Fibroblast of lung (primary cell): Measurements from ENCODE around the gene MAB21L2. TPM values are rescaled to one million over a fixed set of nuclear protein-coding genes. Genes with fewer than 3 reads are reported as not detected.

Source experiments
- DNase-seq, 2 donors: peaks; one replicate each; pipeline versions ENCODE4 v3.0.0 to v3.0.0-alpha.2; 2010; ENCODE audit warnings: low read depth in 2 of 2
- H2AFZ ChIP-seq: 2 replicates; pipeline ENCODE4 v1.5.1; 2012; ENCODE audit warnings: low read length, control low read depth, inconsistent platforms
- H3K27ac ChIP-seq: 2 replicates; pipeline ENCODE4 v1.5.1; 2011; ENCODE audit warnings: low read length, control low read depth; ENCODE audit not compliant: insufficient read depth
- H3K27me3 ChIP-seq: 2 replicates; pipeline ENCODE4 v1.5.1; 2011; ENCODE audit warnings: mild to moderate bottlenecking, low read length; ENCODE audit not compliant: control insufficient read depth, insufficient read depth
- H3K36me3 ChIP-seq: 2 replicates; pipeline ENCODE4 v1.5.1; 2011; ENCODE audit warnings: low read length; ENCODE audit not compliant: control insufficient read depth, insufficient read depth
- H3K4me1 ChIP-seq: 2 replicates; pipeline ENCODE4 v1.5.1; 2011; ENCODE audit warnings: low read length; ENCODE audit not compliant: control insufficient read depth, insufficient read depth; ENCODE audit errors: extremely low read depth
- H3K4me2 ChIP-seq: 2 replicates; pipeline ENCODE4 v1.5.1; 2011; ENCODE audit warnings: low read length, control low read depth; ENCODE audit not compliant: insufficient read depth; ENCODE audit errors: extremely low read depth
- H3K4me3 ChIP-seq, 4 experiments: fragments of 200-600 bp in 1 of 4; sonication (generic) in 1 of 4; replicated peaks in 1 of 4; 2 replicates each; pipeline ENCODE4 v1.5.1; 2011 to 2016; ENCODE audit warnings: low read length in 4 of 4, low read depth in 3 of 4, mild to moderate bottlenecking in 3 of 4, control low read depth in 2 of 4, inconsistent platforms in 1 of 4, mixed read lengths in 1 of 4; ENCODE audit not compliant: insufficient read depth in 1 of 4; ENCODE audit errors: control extremely low read depth in 1 of 4
- H3K79me2 ChIP-seq: 2 replicates; pipeline ENCODE4 v1.5.1; 2012; ENCODE audit warnings: mild to moderate bottlenecking, low read length, inconsistent platforms; ENCODE audit not compliant: control insufficient read depth, insufficient read depth
- H3K9ac ChIP-seq: 2 replicates; pipeline ENCODE4 v1.5.1; 2011; ENCODE audit warnings: mild to moderate bottlenecking, low read length, control low read depth; ENCODE audit not compliant: insufficient read depth
- H3K9me3 ChIP-seq: 2 replicates; pipeline ENCODE4 v1.5.1; 2012; ENCODE audit warnings: low read depth, low read length; ENCODE audit not compliant: control insufficient read depth, insufficient read depth
- H4K20me1 ChIP-seq: 2 replicates; pipeline ENCODE4 v1.5.1; 2011; ENCODE audit warnings: low read length; ENCODE audit not compliant: control insufficient read depth, insufficient read depth; ENCODE audit errors: extremely low read depth
- CTCF ChIP-seq, 2 donors: IDR thresholded peaks in 1 of 2; conservative IDR thresholded peaks in 1 of 2; 1 replicate in 1 of 2; 2 replicates in 1 of 2; pipeline ENCODE4 v1.5.1; 2011 to 2012; ENCODE audit warnings: low read length in 2 of 2, control low read depth in 1 of 2, inconsistent platforms in 1 of 2, low read depth in 1 of 2, mild to moderate bottlenecking in 1 of 2
- EZH2 ChIP-seq: IDR thresholded peaks from 2 replicates; pipeline ENCODE4 v1.5.1; 2012; ENCODE audit warnings: low read length, control low read depth, mild to moderate bottlenecking; ENCODE audit errors: missing control alignments
- polyA plus RNA-seq, 2 donors: library from polyadenylated mRNA; depleted of rRNA in 1 of 2; stranded (reverse) in 1 of 2; unstranded in 1 of 2; fragments of >200 nt; gene quantifications; 2 replicates each; pipeline ENCODE4 v1.2.1, GENCODE V29; 2011 to 2012; ENCODE audit warnings: missing spikeins in 1 of 2
- total RNA-seq: library from RNA; depleted of rRNA; stranded (reverse); fragments of >200 nt; gene quantifications from 2 replicates; pipeline ENCODE4 v1.2.1, GENCODE V29; 2014

Gene MAB21L2
- total and polyA plus RNA-seq, 2 donors (not counting 1 experiment from before 2014, with no cell fraction given) = 0.06 TPM; not detected in 1

DNA sequence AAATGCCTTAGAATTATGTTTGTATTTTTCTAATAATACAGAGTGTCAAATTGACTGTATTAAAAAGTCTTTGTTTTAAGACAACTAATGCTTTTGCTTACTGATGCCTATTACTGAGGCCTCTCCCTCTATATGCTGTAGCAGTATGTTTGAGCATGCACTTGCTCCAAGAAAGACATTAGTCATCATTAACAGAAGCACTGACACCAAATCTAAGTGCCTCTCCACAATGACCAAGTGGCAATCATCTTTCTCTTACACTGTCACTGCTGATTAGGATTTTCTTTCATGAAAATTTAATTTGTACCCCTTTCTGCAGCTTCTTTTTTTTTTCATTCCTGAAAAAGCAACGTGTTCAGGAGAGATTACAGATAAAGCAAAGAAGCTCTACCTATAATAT lies 11.1 kb upstream of the MAB21L2 start:
- Histone ChIP-seq H3K4me2 (no peak overlapping the region), H4K20me1 (no peaks in the 10 kb centered on the region), H3K27me3 (no peaks in the 10 kb centered on the region), H2AFZ (no peak overlapping the region), H3K4me3 (no peak overlapping the region), H3K9ac (no peak overlapping the region), H3K27ac (no peak overlapping the region), H3K9me3 (no peaks in the 10 kb centered on the region), H3K4me1 (no peaks in the 10 kb centered on the region), H3K36me3 (no peaks in the 10 kb centered on the region), H3K79me2 (no peaks in the 10 kb centered on the region)
- DNase-seq = no peak
- TF ChIP-seq CTCF (conservative IDR thresholded peaks at IDR 0.05 in 1 of 2, IDR thresholded peaks at IDR 0.05 in 1 of 2; ENCODE audit: low read depth in 1 of 2, low read length in 2 of 2) = no peak
- no peak for TF ChIP-seq EZH2

- no peaks in the 10 kb centered on the region for H3K27me3 ChIP-seq
- no peaks in the 10 kb centered on the region for H3K79me2 ChIP-seq
- H3K9me3 ChIP-seq = no peaks in the 10 kb centered on the region
- no peak for DNase-seq
- H3K9ac ChIP-seq = no peak overlapping the region
- H3K36me3 ChIP-seq = no peaks in the 10 kb centered on the region
- no peak overlapping the region for H3K4me3 ChIP-seq
- H3K4me2 ChIP-seq = no peak overlapping the region
- TF ChIP-seq EZH2 (no peak), CTCF (conservative IDR thresholded peaks at IDR 0.05 in 1 of 2, IDR thresholded peaks at IDR 0.05 in 1 of 2; ENCODE audit: low read depth in 1 of 2, low read length in 2 of 2) (no peak)
- no peak overlapping the region for H3K27ac ChIP-seq
- no peaks in the 10 kb centered on the region for H4K20me1 ChIP-seq
- no peaks in the 10 kb centered on the region for H3K4me1 ChIP-seq
- H2AFZ ChIP-seq = no peak overlapping the region
Observed at GRCh38 chr4:150572704-150573504, 9.0 kb upstream of the MAB21L2 start.

DNA sequence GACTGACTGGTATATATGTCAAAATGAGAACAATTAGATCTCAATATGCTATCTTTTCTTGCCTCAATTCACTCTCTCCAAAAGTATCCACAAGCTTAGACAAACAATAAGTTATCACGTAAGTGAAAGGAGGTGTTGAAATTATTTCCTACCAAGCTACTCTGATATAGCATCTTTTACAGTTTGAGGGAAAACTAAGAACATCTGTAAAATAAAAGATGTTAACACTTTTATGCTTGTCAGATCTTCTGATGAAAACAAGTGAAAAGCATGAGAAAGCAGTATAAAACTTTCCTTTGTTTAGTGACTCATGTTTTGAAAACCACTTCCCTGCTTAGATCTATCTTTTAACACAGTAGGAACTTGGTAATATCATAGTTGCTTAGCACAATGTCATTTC lies 8.4 kb upstream of the MAB21L2 start:
- Histone ChIP-seq H3K4me1 (no peaks in the 10 kb centered on the region), H3K36me3 (no peaks in the 10 kb centered on the region), H3K27ac (no peak overlapping the region), H3K9ac (no peak overlapping the region), H3K4me2 (no peak overlapping the region), H2AFZ (no peak overlapping the region), H4K20me1 (no peaks in the 10 kb centered on the region), H3K79me2 (no peaks in the 10 kb centered on the region), H3K9me3 (no peaks in the 10 kb centered on the region), H3K4me3 (no peak overlapping the region), H3K27me3 (no peaks in the 10 kb centered on the region)
- DNase-seq = peak; percentile 61 to 68
- no peak for TF ChIP-seq EZH2
- no peak for TF ChIP-seq CTCF (conservative IDR thresholded peaks at IDR 0.05 in 1 of 2, IDR thresholded peaks at IDR 0.05 in 1 of 2; ENCODE audit: low read depth in 1 of 2, low read length in 2 of 2)
